ENCODE measurements around the gene C12orf56.

Gene C12orf56

GRCh38 chr12:64278421-64278820 is 112.1 kb downstream of the C12orf56 start:
- TF ChIP-seq CTCF (IDR thresholded peaks at IDR 0.05; ENCODE audit: insufficient read depth, missing control alignments): no peak
- DNase-seq (ENCODE audit: insufficient read length, low spot score): no peak
- FAIRE-seq: no peak

DNA sequence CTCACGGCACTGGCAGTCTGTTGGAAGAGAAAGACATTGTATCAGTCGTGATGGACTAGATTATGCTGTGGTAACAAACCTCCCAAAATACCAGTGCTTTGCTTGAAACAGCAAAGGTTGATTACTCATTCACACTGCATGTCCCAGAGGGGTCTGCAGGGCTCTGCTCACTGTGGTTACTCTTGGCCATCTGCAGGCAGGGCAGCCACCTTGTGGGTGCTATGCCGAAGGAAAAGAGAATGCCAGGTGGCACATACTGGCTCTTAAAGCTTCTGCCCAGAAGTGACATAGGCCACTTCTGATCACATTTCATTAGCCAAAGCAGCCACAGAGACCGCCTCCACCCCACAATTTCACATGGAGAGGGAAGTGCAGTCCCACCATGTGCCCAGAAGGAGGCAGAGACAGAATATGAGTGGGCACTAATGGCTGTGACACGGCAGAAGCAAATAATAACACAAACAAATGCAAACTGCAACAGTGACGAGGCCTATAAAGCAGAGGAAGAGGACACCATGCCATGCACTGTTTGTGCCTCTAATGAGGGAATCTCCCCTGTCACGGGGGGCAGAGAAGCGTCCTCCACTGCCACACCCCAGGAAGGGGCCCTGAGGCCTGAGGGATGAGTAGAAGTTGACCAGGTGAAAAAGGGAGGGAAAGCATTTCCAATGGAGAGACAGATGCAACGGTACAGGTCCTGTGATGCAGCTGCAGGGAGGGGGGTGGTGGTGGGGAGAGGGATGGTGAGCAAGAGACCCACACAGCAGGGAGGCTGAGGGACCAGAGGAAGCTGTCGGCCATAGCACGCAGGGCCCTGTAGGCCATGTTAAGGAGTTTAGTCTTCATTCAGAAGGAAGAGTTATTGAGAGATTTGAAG is 116.8 kb downstream of the C12orf56 start:
- TF ChIP-seq CTCF (IDR thresholded peaks at IDR 0.05; ENCODE audit: insufficient read depth, missing control alignments): peak; percentile 42
- FAIRE-seq (no peak), DNase-seq (ENCODE audit: insufficient read length, low spot score) (no peak)

GRCh38 chr12:64270411-64270810 is 120.1 kb downstream of the C12orf56 start:
- FAIRE-seq (no peak), DNase-seq (ENCODE audit: insufficient read length, low spot score) (no peak)
- TF ChIP-seq CTCF (IDR thresholded peaks at IDR 0.05; ENCODE audit: insufficient read depth, missing control alignments): no peak

- TF ChIP-seq CTCF (IDR thresholded peaks at IDR 0.05; ENCODE audit: insufficient read depth, missing control alignments): no peak
- FAIRE-seq: no peak
- no peak for DNase-seq (ENCODE audit: insufficient read length, low spot score)
Observed at GRCh38 chr12:64269161-64269560, 121.4 kb downstream of the C12orf56 start.

DNA sequence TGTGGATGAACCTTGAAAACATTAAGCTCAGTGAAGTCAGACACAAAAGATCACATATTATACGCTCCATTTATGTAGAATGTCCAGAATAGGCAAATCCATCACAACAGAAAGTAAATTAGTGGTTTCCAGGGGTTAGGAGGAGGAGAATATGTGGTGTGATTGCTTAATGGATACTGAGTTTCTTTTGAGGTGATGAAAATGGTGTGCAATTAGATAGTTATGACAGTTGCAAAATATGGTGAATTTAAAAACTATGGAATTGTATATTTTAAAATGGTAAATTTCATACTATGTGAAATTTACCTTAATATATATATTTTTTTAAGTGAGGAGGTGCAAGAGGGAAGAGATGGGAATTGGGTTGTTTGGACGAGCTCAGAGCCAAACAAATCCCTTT is 122.1 kb downstream of the C12orf56 start:
- FAIRE-seq: no peak
- TF ChIP-seq CTCF (IDR thresholded peaks at IDR 0.05; ENCODE audit: insufficient read depth, missing control alignments): no peak
- DNase-seq (ENCODE audit: insufficient read length, low spot score): no peak

- DNase-seq (ENCODE audit: insufficient read length, low spot score): no peak
- no peak for TF ChIP-seq CTCF (IDR thresholded peaks at IDR 0.05; ENCODE audit: insufficient read depth, missing control alignments)
- FAIRE-seq: no peak
Observed at GRCh38 chr12:64265839-64266238, 124.7 kb downstream of the C12orf56 start.

- DNase-seq (ENCODE audit: insufficient read length, low spot score): no peak
- no peak for FAIRE-seq
- TF ChIP-seq CTCF (IDR thresholded peaks at IDR 0.05; ENCODE audit: insufficient read depth, missing control alignments): no peak
Observed at GRCh38 chr12:64261813-64262212, 128.7 kb downstream of the C12orf56 start.

Measured in D721Med (cell line).